NT2/D1 (cell line): ENCODE data around the gene MIEF1.
"Not testable (repeated sequence)": the region's sequence is repeated elsewhere in the genome, so short reads cannot be mapped to it uniquely, and the experiment has no call there.

Source experiments
- DNase-seq: peaks from one replicate; pipeline ENCODE4 v3.0.0-alpha.2; 2011; ENCODE audit warnings: low read depth, low spot score
- H3K27me3 ChIP-seq: 2 replicates; pipeline ENCODE4 v1.6.0; 2011; ENCODE audit warnings: mild to moderate bottlenecking; ENCODE audit not compliant: insufficient read length, insufficient read depth
- H3K36me3 ChIP-seq: 2 replicates; pipeline ENCODE4 v1.6.1; 2011; ENCODE audit warnings: mild to moderate bottlenecking, low read length, mixed read lengths; ENCODE audit not compliant: insufficient read depth, insufficient read length
- H3K4me1 ChIP-seq: 2 replicates; pipeline ENCODE4 v1.5.1; 2011; ENCODE audit not compliant: insufficient read depth, insufficient read length
- H3K4me3 ChIP-seq: 2 replicates; pipeline ENCODE4 v1.5.1; 2011; ENCODE audit warnings: low read depth; ENCODE audit not compliant: insufficient read length
- H3K9ac ChIP-seq: 2 replicates; pipeline ENCODE4 v1.6.0; 2011; ENCODE audit warnings: low read depth; ENCODE audit not compliant: insufficient read length
- H3K9me3 ChIP-seq: 2 replicates; pipeline ENCODE4 v1.5.1; 2011; ENCODE audit warnings: mild to moderate bottlenecking, low read length; ENCODE audit not compliant: insufficient read depth
- SUZ12 ChIP-seq: IDR thresholded peaks from 2 replicates; pipeline ENCODE4 v1.6.1; 2011; ENCODE audit not compliant: insufficient read length, insufficient read depth; ENCODE audit errors: extremely low read depth
- YY1 ChIP-seq: IDR thresholded peaks from 2 replicates; pipeline ENCODE4 v1.6.1; 2011; ENCODE audit not compliant: insufficient read length, insufficient read depth
- ZNF274 ChIP-seq: IDR thresholded peaks from 2 replicates; pipeline ENCODE4 v1.6.1; 2011; ENCODE audit warnings: mild to moderate bottlenecking, low read depth, low read length

MIEF1 gene

DNA sequence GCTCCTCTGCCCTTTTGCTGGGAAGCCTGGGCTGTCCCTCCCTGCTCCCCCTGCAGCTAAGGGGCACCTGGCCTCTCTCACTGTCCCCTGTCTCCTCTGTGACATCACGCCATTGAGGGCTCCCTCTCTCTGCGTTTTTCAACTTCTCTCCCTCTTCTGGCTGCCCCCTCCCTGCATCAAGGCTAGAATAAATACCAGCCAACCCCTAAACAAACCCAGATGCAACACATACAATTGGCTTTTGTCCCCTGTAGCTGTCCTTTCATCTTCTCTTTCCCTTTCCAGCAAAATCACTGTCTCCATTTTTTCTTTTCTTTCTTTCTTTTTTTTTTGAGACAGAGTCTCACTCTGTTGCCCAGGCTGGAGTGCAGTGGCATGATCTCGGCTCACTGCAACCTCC is 3.3 kb upstream of the MIEF1 start:
- peaks cover 10% of the 10 kb centered on the region for H3K4me1 ChIP-seq
- H3K27me3 ChIP-seq, result peaks cover 27% of the 10 kb centered on the region
- H3K9me3 ChIP-seq, result no peaks in the 10 kb centered on the region
- TF ChIP-seq YY1 (no peak), ZNF274 (no peak), SUZ12 (no peak)
- H3K4me3 ChIP-seq, result no peak overlapping the region
- no peak for DNase-seq
- peaks cover 9% of the 10 kb centered on the region for H3K36me3 ChIP-seq
- H3K9ac ChIP-seq, result peak overlapping the region; percentile 42

DNA sequence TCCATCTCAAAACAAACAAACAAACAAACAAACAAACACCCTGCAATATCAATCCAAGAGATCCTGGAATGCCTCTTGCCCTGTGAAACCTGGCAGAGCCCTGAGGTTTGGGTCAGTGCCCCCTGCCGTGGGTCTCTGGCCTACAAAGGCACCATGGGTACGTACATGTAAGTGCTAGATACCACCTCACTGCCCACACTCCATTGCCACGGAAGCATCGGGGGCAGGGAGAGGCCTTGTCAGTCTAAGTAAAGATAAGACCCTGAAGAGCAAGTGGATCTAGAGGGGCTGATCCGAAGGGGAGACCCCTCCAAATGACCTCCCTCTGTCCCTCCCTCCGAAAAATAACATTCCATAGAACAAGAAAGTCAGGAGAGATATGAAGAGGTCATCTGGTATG is 2.0 kb upstream of the MIEF1 start:
- Histone ChIP-seq H3K36me3 (peaks cover 22% of the 10 kb centered on the region), H3K9me3 (no peaks in the 10 kb centered on the region), H3K4me3 (no peak overlapping the region), H3K27me3 (peaks cover 40% of the 10 kb centered on the region), H3K9ac (no peak overlapping the region), H3K4me1 (peaks cover 10% of the 10 kb centered on the region)
- no peak for DNase-seq
- no peak for TF ChIP-seq SUZ12
- TF ChIP-seq ZNF274, result no peak
- TF ChIP-seq YY1, result no peak

DNA sequence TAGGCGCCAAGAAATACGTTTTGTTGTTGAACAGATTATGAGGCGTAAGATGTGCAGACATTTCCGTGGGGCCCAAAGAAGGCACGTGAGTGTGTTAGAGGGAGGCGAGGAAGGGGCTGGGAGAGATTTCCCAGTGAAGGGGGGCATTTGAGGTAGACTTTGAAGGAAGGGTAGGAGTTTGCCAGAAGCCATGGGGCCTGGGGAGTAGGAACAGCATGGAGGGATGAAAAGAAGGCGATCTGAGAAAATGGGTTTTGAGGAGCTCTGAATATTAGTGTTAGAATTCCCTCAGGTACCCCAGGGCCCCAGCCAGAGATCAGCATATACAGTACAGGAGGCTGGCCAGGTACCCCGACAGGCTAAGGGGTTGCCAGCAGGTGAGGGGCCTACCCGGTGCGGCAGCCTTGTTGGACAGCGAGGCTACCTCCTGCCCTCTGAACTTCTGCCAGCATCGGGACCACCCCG is 414 bp upstream of the MIEF1 start:
- no peak for DNase-seq
- Histone ChIP-seq H3K9ac (peak overlapping the region; percentile 66), H3K9me3 (no peaks in the 10 kb centered on the region), H3K4me1 (peaks cover 5% of the 10 kb centered on the region), H3K36me3 (peaks cover 38% of the 10 kb centered on the region), H3K27me3 (peaks cover 55% of the 10 kb centered on the region), H3K4me3 (peak overlapping the region; percentile 18)
- TF ChIP-seq YY1, result no peak
- TF ChIP-seq ZNF274, result no peak

DNA sequence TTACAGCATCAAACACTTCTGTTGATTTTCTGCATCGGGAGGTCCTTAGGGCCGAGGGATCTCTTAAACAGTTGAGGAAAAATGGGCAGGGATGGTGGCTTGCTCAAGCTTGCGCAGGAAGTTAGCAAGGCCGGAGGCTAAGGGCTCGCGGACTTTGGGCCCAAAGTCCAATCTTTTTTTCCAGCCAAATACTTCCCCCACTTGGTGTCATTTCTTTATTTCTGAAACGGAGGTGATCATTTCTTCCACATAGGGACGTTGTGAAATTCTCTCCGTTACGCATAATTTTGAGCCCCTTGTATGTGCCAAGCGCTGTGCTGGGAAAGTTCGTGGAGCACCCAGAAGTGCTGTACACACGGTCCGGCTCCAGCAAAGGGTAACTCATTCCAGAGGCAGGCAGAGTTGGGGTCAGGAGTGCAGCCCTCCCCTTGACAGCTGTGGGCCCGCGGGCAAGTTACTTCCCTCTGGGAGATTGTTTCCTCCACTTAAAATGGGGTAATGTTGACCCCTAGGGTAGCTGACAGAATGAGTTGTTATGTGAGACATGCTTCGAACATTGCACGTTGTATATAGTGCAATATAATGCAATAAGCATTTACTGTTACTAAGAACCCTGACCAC is 809 bp downstream of the MIEF1 start:
- Histone ChIP-seq H3K9ac (peak overlapping the region; percentile 94), H3K9me3 (no peaks in the 10 kb centered on the region), H3K4me3 (peak overlapping the region; percentile 69), H3K27me3 (peaks cover 61% of the 10 kb centered on the region), H3K36me3 (peaks cover 45% of the 10 kb centered on the region), H3K4me1 (peaks cover 5% of the 10 kb centered on the region)
- TF ChIP-seq SUZ12 (no peak), ZNF274 (no peak), YY1 (no peak)
- no peak for DNase-seq

DNA sequence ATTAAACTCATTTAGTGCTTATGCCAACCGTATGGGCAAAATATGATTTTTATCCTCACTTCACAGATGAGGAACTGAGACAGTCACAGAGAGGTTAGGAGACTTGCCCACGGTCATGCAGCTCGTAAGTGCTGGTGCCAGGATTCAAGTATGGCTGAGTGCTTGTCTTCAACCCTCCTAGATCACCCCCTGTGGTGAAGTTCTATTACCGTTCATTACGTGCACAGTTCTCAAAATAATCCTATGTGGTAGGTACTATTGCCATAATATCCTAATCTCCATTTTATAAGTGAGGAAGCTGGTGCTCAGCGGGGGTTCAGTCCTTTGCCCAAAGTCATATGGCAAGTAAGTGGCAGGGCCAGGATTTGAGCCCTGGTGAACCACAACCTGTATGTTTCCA is 1.5 kb downstream of the MIEF1 start:
- Histone ChIP-seq H3K9ac (no peak overlapping the region), H3K36me3 (peaks cover 51% of the 10 kb centered on the region), H3K27me3 (peaks cover 63% of the 10 kb centered on the region), H3K4me1 (peaks cover 5% of the 10 kb centered on the region), H3K4me3 (no peak overlapping the region), H3K9me3 (no peaks in the 10 kb centered on the region)
- no peak for TF ChIP-seq ZNF274
- TF ChIP-seq YY1, result no peak
- TF ChIP-seq SUZ12, result no peak
- DNase-seq, result no peak

DNA sequence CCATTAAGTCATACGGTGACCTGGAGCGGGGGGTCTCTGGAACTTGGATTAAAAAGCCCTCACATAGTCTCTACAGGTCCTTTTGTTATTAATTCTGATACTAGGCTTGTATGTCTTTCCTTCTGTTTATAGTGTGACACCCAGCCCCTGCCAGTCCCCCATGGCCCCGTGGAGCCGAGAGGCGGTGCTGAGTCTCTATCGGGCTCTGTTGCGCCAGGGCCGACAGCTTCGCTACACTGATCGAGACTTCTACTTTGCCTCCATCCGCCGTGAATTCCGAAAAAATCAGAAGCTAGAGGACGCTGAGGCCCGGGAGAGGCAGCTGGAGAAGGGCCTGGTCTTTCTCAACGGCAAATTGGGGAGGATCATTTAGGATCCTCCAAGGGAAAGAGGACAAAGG is 2.0 kb downstream of the MIEF1 start:
- no peak for TF ChIP-seq ZNF274
- no peak for TF ChIP-seq SUZ12
- no peak for TF ChIP-seq YY1
- Histone ChIP-seq H3K9ac (no peak overlapping the region), H3K4me3 (no peak overlapping the region), H3K36me3 (peaks cover 53% of the 10 kb centered on the region), H3K4me1 (peaks cover 5% of the 10 kb centered on the region), H3K27me3 (peaks cover 67% of the 10 kb centered on the region), H3K9me3 (no peaks in the 10 kb centered on the region)
- no peak for DNase-seq

DNA sequence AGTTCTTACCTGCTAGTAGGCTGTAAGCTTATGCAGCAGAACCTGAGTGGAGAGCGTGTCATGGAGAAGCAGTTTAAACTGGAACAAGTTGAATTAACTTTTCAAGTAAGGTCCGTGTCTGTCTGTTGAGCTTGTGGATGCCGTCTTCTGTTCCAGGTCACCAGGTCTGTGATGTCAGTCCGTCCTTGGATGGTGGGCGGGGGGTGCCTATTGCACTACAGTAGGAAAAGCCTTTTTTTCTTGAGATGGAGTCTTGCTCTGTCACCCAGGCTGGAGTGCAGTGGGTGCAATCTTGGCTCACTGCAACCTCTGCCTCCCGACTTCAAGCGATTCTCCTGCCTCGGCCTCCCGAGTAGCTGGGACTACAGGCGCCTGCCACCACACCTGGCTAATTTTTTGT is 4.9 kb downstream of the MIEF1 start:
- H3K9me3 ChIP-seq, H3K9ac ChIP-seq, H3K4me3 ChIP-seq, H3K4me1 ChIP-seq, DNase-seq: not testable (repeated sequence)
- H3K27me3 ChIP-seq, result peaks cover 82% of the 10 kb centered on the region
- peaks cover 80% of the 10 kb centered on the region for H3K36me3 ChIP-seq

DNA sequence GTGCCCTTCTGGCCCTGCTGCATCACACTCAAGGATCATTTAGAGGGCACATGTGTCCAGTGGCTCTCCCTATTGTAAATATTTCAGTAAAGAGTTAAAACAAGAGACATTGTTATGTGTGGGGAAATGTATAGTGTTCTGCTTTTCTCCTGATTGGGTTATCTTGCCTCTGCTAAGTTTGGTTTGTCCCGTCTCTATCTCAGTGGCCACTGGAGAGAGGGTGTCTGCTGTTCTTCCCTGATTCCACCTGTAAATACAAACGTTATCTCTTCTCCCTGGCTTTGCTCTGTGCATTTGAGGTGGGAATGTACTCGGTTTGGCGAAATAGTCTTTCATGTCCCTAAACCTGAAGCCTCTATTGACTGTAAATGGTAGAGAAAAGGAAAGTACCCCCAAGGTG is 6.3 kb downstream of the MIEF1 start:
- no peaks in the 10 kb centered on the region for H3K4me1 ChIP-seq
- H3K27me3 ChIP-seq, result peaks cover 84% of the 10 kb centered on the region
- H3K9me3 ChIP-seq, result no peaks in the 10 kb centered on the region
- no peak overlapping the region for H3K9ac ChIP-seq
- DNase-seq, result no peak
- H3K4me3 ChIP-seq, result no peak overlapping the region
- no peak for TF ChIP-seq ZNF274
- no peak for TF ChIP-seq SUZ12
- TF ChIP-seq YY1, result no peak
- peaks cover 83% of the 10 kb centered on the region for H3K36me3 ChIP-seq
